Esophagus muscularis mucosa (tissue), 4 donors: Measurements from ENCODE around the gene UPK1B.

Source experiments
- EP300 ChIP-seq: sonication (generic); formaldehyde crosslinking; IDR thresholded peaks from one replicate; pipeline ENCODE4 v1.6.1; 2017; ENCODE audit warnings: antibody characterized with exemption
- POLR2A ChIP-seq: fragments of 450-650 bp; IDR thresholded peaks from one replicate; pipeline ENCODE4 v1.6.1; 2017; ENCODE audit warnings: antibody characterized with exemption, moderate library complexity, mild to moderate bottlenecking, low read depth
- POLR2AphosphoS5 ChIP-seq, 2 donors: sonication (generic); formaldehyde crosslinking; IDR thresholded peaks; one replicate each; pipeline ENCODE4 v1.6.1; 2017; ENCODE audit warnings: antibody characterized with exemption in 2 of 2
- TF ChIP-seq, protein P1 (sequence below), 3 experiments: fragments of 200-600 bp in 2 of 3; fragments of 450-650 bp in 1 of 3; sonication (generic) in 2 of 3; IDR thresholded peaks; one replicate each; pipeline ENCODE4 v1.5.1; 2017 to 2019; ENCODE audit warnings: antibody characterized with exemption in 3 of 3, mild to moderate bottlenecking in 2 of 3, moderate library complexity in 1 of 3

DNA sequence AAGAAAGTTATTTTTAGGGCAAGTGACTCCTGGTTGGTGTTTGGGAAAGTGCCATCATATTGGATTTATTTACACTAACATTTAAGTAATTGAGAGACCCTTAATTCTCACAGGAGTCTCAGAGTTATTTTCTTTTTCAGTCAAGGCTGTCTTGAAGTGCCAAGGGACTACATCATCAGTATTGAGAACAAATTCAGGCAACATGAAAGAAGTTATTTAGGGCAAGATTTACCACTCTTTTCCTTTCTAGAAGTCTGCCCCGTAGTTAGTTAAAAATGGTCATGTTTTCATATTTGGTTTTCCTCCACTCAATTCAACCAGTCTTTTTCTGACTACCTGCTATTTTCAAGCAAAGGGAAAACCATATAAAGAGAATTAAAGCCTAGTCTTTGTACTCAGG, 61.2 kb downstream of the UPK1B start:
- TF ChIP-seq, protein P1, sequence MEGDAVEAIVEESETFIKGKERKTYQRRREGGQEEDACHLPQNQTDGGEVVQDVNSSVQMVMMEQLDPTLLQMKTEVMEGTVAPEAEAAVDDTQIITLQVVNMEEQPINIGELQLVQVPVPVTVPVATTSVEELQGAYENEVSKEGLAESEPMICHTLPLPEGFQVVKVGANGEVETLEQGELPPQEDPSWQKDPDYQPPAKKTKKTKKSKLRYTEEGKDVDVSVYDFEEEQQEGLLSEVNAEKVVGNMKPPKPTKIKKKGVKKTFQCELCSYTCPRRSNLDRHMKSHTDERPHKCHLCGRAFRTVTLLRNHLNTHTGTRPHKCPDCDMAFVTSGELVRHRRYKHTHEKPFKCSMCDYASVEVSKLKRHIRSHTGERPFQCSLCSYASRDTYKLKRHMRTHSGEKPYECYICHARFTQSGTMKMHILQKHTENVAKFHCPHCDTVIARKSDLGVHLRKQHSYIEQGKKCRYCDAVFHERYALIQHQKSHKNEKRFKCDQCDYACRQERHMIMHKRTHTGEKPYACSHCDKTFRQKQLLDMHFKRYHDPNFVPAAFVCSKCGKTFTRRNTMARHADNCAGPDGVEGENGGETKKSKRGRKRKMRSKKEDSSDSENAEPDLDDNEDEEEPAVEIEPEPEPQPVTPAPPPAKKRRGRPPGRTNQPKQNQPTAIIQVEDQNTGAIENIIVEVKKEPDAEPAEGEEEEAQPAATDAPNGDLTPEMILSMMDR (IDR thresholded peaks at IDR 0.05) = no peak
- TF ChIP-seq POLR2A (no peak), POLR2AphosphoS5 (IDR thresholded peaks at IDR 0.05) (no peak), EP300 (no peak)
